Measurements from ENCODE around the gene CAP2.

Gene CAP2

GRCh38 chr6:17442196-17442595 is 48.8 kb downstream of the CAP2 start:
- DNase-seq: no peak

GRCh38 chr6:17446713-17447112 is 53.3 kb downstream of the CAP2 start:
- no peak for DNase-seq

- DNase-seq: no peak
These were observed 54.8 kb downstream of the CAP2 start for GRCh38 chr6:17448165-17448564.

GRCh38 chr6:17450397-17450796 is 57.0 kb downstream of the CAP2 start:
- no peak for DNase-seq

GRCh38 chr6:17450832-17451231 is 57.4 kb downstream of the CAP2 start:
- DNase-seq: no peak

- DNase-seq: no peak
These were observed 58.7 kb downstream of the CAP2 start for GRCh38 chr6:17452096-17452495.

GRCh38 chr6:17454316-17455005 is 61.1 kb downstream of the CAP2 start:
- DNase-seq: no peak

- no peak for DNase-seq
These were observed 62.5 kb downstream of the CAP2 start for GRCh38 chr6:17455919-17456318.

- DNase-seq: no peak
These were observed 63.3 kb downstream of the CAP2 start for GRCh38 chr6:17456711-17457110.

- DNase-seq: no peak
These were observed 64.0 kb downstream of the CAP2 start for GRCh38 chr6:17457405-17457804.

GRCh38 chr6:17457956-17458355 is 64.6 kb downstream of the CAP2 start:
- no peak for DNase-seq

GRCh38 chr6:17458966-17459365 is 65.6 kb downstream of the CAP2 start:
- no peak for DNase-seq

- no peak for DNase-seq
These were observed 67.5 kb downstream of the CAP2 start for GRCh38 chr6:17460862-17461261.

GRCh38 chr6:17466147-17466546 is 72.8 kb downstream of the CAP2 start:
- DNase-seq: no peak

GRCh38 chr6:17466707-17467106 is 73.3 kb downstream of the CAP2 start:
- DNase-seq: no peak

- no peak for DNase-seq
These were observed 75.8 kb downstream of the CAP2 start for GRCh38 chr6:17469006-17469832.

- DNase-seq: no peak
These were observed 77.0 kb downstream of the CAP2 start for GRCh38 chr6:17470202-17470937.

- no peak for DNase-seq
These were observed 77.5 kb downstream of the CAP2 start for GRCh38 chr6:17470938-17471327.

- no peak for DNase-seq
These were observed 79.3 kb downstream of the CAP2 start for GRCh38 chr6:17472653-17473183.

GRCh38 chr6:17473554-17473953 is 80.2 kb downstream of the CAP2 start:
- DNase-seq: no peak

GRCh38 chr6:17474289-17474688 is 80.9 kb downstream of the CAP2 start:
- no peak for DNase-seq

GRCh38 chr6:17475606-17476244 is 82.3 kb downstream of the CAP2 start:
- no peak for DNase-seq

- DNase-seq: no peak
These were observed 83.1 kb downstream of the CAP2 start for GRCh38 chr6:17476511-17476910.
